ENCODE measurements around the gene ERCC6L2.

ERCC6L2 gene

GRCh38 chr9:95862343-95862742, 13.1 kb upstream of the ERCC6L2 start:
- no peak for DNase-seq (ENCODE audit: low read depth)

DNA sequence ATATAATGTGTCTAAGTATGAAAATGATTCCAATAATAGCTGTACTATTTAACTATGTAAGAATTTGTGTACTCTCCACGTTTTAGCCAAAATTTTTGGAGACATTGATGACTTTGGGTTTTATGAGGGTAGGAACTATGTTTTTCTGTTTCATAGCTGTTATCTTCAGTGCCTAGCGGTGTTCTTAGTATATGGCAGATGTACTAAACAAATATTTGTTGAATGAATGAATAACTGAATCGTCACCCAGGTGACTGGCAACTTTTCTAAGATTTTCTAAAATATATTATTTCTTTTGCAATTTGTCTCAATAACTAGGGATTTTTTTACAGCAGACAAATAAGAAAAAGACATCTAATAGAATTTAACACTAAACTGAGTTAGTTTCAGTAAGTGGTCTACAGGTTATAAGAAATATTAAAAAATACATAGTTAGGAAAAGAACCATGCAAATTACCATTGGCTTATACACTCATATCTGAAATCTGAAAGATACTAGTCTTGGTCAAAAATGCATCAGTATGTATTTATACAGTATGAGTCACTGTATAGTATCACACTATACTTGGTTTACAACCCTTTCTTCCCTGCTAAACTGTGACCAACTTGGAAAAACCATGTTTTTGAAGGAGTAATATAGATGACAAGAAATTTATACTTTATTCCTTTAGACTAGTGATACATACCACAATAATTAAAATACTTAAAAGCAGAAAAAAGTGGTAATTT, 10.5 kb upstream of the ERCC6L2 start:
- DNase-seq (ENCODE audit: low read depth), result no peak

DNA sequence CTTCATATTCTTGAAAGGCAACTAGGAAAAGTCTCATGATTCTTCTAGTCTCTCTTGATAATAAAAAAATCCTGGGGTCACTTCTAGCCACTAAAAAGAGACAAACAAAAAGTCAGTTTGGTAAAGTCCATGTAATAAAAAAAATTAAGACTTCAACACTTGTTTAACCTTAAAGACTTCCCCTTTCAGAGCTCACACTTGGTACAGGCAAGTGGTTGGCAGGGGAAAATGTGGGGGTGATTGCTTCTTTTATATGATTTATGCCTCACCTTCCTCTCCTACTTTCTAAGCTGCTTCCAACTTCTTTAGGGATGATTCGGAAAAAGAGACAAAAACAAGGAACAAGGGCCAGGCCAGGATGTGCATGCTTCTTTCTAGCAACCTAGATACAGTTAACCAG, 5.1 kb upstream of the ERCC6L2 start:
- no peak for DNase-seq (ENCODE audit: low read depth)

GRCh38 chr9:95870906-95871305, 4.6 kb upstream of the ERCC6L2 start:
- DNase-seq (ENCODE audit: low read depth), result no peak

DNA sequence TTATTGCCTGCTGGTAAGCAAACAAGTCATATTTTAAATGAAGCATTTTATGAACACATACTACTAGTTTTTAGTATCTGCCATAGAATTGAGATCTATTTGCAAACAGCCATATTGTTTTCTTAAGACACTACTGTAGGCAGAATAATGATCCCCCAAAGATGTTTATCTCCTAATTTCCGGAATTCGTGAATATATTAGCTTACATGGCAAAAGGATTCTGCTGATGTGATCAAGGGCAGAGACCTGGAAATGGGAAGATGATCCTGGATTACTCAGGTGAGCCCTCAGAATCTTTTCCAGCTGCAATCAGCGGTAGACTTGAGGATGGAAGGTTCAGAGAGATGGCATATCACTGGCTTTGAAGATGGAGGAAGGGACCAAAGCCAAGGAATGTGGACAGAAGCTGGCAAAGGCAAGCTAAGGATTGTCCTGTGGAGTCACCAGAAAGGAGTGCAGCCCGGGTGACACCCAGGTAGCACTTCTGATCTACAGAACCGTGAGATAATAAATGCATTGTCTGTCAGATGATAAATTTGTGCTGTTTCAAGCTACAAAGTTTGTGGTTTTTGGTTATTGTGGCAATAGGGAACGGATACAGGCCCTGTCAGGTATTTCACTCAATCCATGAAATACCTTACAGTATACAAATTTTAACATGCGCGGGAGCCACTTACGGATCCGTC, 1.0 kb upstream of the ERCC6L2 start:
- DNase-seq (ENCODE audit: low read depth), result no peak

- DNase-seq (ENCODE audit: low read depth), result no peak
These were observed 544 bp upstream of the ERCC6L2 start for GRCh38 chr9:95874989-95875304.

GRCh38 chr9:95876138-95876444, 600 bp downstream of the ERCC6L2 start:
- no peak for DNase-seq (ENCODE audit: low read depth)

- no peak for DNase-seq (ENCODE audit: low read depth)
These were observed 1.1 kb downstream of the ERCC6L2 start for GRCh38 chr9:95876595-95876994.

- no peak for DNase-seq (ENCODE audit: low read depth)
These were observed 2.5 kb downstream of the ERCC6L2 start for GRCh38 chr9:95877984-95878383.

GRCh38 chr9:95879591-95879990, 4.1 kb downstream of the ERCC6L2 start:
- DNase-seq (ENCODE audit: low read depth), result no peak

GRCh38 chr9:95880021-95880690, 4.7 kb downstream of the ERCC6L2 start:
- no peak for DNase-seq (ENCODE audit: low read depth)

DNA sequence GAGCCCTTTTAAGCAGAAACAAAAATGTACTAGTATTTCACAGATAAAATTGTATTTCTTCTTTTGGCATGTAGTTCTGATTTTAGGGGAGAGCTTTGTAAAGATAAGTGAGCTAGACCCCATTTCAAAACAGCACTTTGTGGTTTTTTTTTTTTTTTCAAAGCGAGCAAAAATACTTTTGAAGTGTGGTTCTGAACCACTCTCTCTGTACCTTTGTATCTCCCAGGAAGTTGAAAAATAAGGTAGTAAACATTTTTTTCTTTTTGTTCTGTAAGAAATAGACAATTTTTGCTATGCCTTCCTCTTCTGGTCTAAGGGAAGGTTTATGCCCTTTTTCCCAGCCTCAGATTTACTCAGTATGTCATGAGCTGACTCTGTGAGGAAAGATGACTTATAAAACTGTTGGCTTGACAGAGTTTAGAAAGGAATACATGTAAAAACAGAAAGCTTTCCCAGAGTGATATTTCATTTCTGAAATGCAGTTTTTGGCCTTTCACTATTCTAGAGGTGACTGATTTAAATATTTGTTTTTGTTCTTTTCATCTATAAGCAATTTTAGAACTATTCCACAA, 12.5 kb downstream of the ERCC6L2 start:
- no peak for DNase-seq (ENCODE audit: low read depth)

- DNase-seq (ENCODE audit: low read depth), result no peak
These were observed 15.1 kb downstream of the ERCC6L2 start for GRCh38 chr9:95890594-95890993.

DNA sequence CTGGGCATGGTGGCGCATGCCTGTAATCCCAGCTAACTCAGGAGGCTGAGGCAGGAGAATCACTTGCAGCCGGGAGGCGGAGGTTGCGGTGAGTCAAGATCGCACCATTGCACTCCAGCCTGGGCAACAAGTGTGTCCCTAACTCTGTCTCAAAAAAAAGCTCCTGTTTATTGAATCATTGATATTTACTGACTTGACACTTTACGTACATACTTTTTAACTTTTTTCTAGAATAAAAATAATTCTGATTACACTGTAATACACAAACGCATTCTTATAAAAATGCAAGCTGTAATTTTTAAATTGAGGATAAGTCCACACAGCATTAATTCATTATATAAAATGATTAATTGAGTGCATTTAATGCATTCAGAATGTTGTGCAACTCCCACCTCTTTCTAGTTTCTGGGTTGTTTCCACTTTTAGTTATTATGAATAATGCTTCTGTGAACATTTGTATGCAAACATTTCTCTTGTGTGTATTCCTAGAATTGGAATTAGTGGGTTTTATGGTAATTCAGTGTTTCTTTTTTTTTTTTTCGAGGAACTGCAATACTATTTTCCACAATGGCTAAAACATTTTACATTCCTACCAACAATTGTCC, 15.7 kb downstream of the ERCC6L2 start:
- DNase-seq (ENCODE audit: low read depth), result no peak

GRCh38 chr9:95892690-95893089, 17.2 kb downstream of the ERCC6L2 start:
- no peak for DNase-seq (ENCODE audit: low read depth)

DNA sequence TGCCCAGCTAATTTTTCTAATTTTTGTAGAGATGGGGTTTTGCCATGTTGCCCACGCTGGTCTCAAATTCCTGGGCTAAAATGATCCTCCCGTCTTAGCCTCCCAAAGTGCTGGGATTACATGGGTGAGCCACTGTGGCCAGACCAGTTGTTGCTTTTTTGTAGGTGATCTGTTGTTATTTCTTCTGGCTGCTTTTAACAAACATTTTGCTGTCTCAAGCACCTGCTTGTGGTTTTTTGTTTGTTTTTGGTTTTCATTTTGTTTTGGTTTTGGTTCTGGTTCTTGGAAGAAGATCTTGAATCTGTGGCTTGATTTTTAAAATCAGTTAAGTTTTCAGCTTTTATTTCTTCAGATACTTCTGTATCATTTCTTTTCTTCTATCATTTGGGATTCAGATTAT, 21.1 kb downstream of the ERCC6L2 start:
- no peak for DNase-seq (ENCODE audit: low read depth)

DNA sequence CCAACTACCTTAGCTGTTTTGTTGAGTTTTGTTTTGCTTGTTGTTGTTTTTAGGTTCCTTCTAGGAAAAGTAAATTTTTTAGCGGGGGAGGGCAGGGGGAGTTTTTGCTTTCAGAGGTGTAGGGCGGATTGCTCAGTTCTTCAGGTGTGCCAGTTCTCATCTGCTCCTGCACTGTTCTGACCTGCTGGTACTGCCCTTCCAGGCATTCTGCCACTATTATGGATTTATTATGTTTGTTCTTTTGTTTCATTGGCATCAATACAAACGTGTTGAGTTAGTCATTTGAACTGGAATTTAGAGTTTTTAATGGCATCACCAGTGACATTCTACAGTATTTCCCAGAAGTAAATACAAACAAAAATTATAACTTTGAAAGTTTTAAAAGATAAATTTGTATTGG, 26.0 kb downstream of the ERCC6L2 start:
- DNase-seq (ENCODE audit: low read depth), result no peak

DNA sequence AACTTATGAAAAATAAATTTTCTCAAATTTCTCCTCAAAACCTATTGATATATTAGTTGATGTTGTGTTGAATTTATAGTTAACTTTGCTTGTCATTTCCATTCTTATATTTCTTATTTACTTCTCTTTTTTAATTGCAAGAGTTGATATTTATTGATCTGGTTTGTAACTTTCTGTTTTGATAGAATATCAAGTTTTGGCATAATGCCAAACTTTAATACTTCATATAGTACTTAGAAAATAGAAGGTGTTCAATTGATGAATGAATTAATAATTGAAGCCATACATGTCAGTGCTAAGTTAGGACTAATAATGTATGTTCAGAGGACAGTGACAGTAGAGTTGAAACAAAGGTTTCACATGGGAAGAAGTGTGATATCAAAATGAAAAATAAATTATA, 27.9 kb downstream of the ERCC6L2 start:
- DNase-seq (ENCODE audit: low read depth), result no peak

DNA sequence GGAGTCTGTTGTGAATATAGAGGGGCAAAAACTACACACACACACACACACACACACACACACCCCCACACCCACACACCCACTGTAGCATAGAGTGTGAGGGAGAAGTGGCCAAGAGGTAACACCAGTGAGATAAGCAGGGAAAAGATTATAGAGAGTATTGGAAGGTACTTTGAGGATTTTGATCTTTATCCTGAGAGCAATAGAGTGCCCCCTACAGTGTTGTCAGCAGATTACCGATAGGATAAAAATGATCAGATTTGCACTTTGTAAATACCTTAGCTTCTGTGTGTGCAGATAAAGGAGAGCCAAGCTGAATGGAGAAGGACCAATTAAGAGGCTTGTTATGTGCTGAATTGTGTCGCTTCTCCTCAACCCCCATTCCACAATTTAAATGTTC, 32.3 kb downstream of the ERCC6L2 start:
- no peak for DNase-seq (ENCODE audit: low read depth)

GRCh38 chr9:95910023-95910707, 34.7 kb downstream of the ERCC6L2 start:
- no peak for DNase-seq (ENCODE audit: low read depth)

GRCh38 chr9:95910770-95911340, 35.4 kb downstream of the ERCC6L2 start:
- no peak for DNase-seq (ENCODE audit: low read depth)

GRCh38 chr9:95912773-95913172, 37.3 kb downstream of the ERCC6L2 start:
- DNase-seq (ENCODE audit: low read depth), result no peak
